MM.1S (cell line): Measurements from ENCODE around the gene SDCCAG8.

Source experiments
- DNase-seq: peaks from one replicate; pipeline ENCODE4 v3.0.0-alpha.2; 2015
- H2AFZ ChIP-seq: fragments of 300-600 bp; sonication (generic); 2 replicates; pipeline ENCODE4 v1.6.0; 2016; ENCODE audit warnings: antibody characterized with exemption, low read length
- H3F3A ChIP-seq: fragments of 300-600 bp; sonication (generic); 2 replicates; pipeline ENCODE4 v1.6.1; 2016; ENCODE audit warnings: mild to moderate bottlenecking, antibody characterized with exemption, low read length, moderate library complexity, mixed read lengths; ENCODE audit not compliant: insufficient read depth
- H3K27ac ChIP-seq: fragments of 300-600 bp; sonication (generic); 2 replicates; pipeline ENCODE4 v1.5.1; 2016; ENCODE audit warnings: mild to moderate bottlenecking, low read length
- H3K27me3 ChIP-seq: fragments of 300-600 bp; sonication (generic); replicated peaks from 2 replicates; pipeline ENCODE4 v1.6.0; 2016; ENCODE audit warnings: low read length; ENCODE audit not compliant: insufficient read depth
- H3K36me3 ChIP-seq: fragments of 300-600 bp; sonication (generic); replicated peaks from 2 replicates; pipeline ENCODE4 v1.6.1; 2016; ENCODE audit warnings: mild to moderate bottlenecking, low read length, mixed read lengths; ENCODE audit not compliant: insufficient read depth
- H3K4me1 ChIP-seq: fragments of 300-600 bp; sonication (generic); 2 replicates; pipeline ENCODE4 v1.6.1; 2016; ENCODE audit warnings: low read length, mixed read lengths
- H3K4me2 ChIP-seq: fragments of 300-600 bp; sonication (generic); 2 replicates; pipeline ENCODE4 v1.6.0; 2016; ENCODE audit warnings: low read depth, low read length
- H3K4me3 ChIP-seq: fragments of 300-600 bp; sonication (generic); 2 replicates; pipeline ENCODE4 v1.5.1; 2016; ENCODE audit warnings: low read length, mixed read lengths
- H3K79me2 ChIP-seq: fragments of 300-600 bp; sonication (generic); 2 replicates; pipeline ENCODE4 v1.6.1; 2016; ENCODE audit warnings: mixed run types, low read length, mixed read lengths
- H3K9ac ChIP-seq: fragments of 300-600 bp; sonication (generic); 2 replicates; pipeline ENCODE4 v1.6.1; 2016; ENCODE audit warnings: low read length, mixed read lengths
- H3K9me2 ChIP-seq: fragments of 300-600 bp; sonication (generic); replicated peaks from 2 replicates; pipeline ENCODE4 v1.6.1; 2016; ENCODE audit warnings: mild to moderate bottlenecking, low read length, mixed read lengths; ENCODE audit not compliant: insufficient read depth
- H3K9me3 ChIP-seq: fragments of 300-600 bp; sonication (generic); replicated peaks from 2 replicates; pipeline ENCODE4 v1.6.1; 2016; ENCODE audit warnings: mild to moderate bottlenecking, low read length, mixed read lengths; ENCODE audit not compliant: insufficient read depth
- H4K20me1 ChIP-seq: fragments of 300-600 bp; sonication (generic); 2 replicates; pipeline ENCODE4 v1.6.1; 2016; ENCODE audit warnings: mild to moderate bottlenecking, low read length, moderate library complexity, mixed read lengths; ENCODE audit not compliant: insufficient read depth
- CTCF ChIP-seq: fragments of 300-600 bp; sonication (generic); IDR thresholded peaks from 2 replicates; pipeline ENCODE4 v1.5.1; 2016; ENCODE audit warnings: antibody characterized with exemption, low read length, mixed read lengths
- EZH2 ChIP-seq: fragments of 300-600 bp; sonication (generic); optimal IDR thresholded peaks from 2 replicates; pipeline ENCODE3; 2017; ENCODE audit warnings: low read depth, mild to moderate bottlenecking, antibody characterized with exemption, low read length, mixed read lengths
- EZH2phosphoT487 ChIP-seq: fragments of 300-600 bp; sonication (generic); IDR thresholded peaks from 2 replicates; pipeline ENCODE4 v1.6.1; 2018; ENCODE audit warnings: antibody characterized with exemption, low read length

SDCCAG8 gene

GRCh38 chr1:243260221-243260880 is 4.5 kb downstream of the SDCCAG8 start:
- Histone ChIP-seq H3K27ac (no peak overlapping the region), H3K9me2 (no peaks in the 10 kb centered on the region), H3K4me3 (no peak overlapping the region), H3K36me3 (no peaks in the 10 kb centered on the region), H3K79me2 (peaks cover 40% of the 10 kb centered on the region), H3K27me3 (no peaks in the 10 kb centered on the region), H3K4me2 (no peak overlapping the region), H3K9ac (no peak overlapping the region), H2AFZ (no peak overlapping the region), H4K20me1 (no peaks in the 10 kb centered on the region), H3K4me1 (peaks cover 8% of the 10 kb centered on the region), H3K9me3 (no peaks in the 10 kb centered on the region), H3F3A (peaks cover 11% of the 10 kb centered on the region)
- no peak for DNase-seq
- TF ChIP-seq EZH2 (no peak), EZH2phosphoT487 (no peak), CTCF (no peak)

GRCh38 chr1:243261390-243261789 is 5.5 kb downstream of the SDCCAG8 start:
- no peak overlapping the region for H2AFZ ChIP-seq
- no peaks in the 10 kb centered on the region for H3K9me2 ChIP-seq
- H3K4me1 ChIP-seq = peaks cover 8% of the 10 kb centered on the region
- no peaks in the 10 kb centered on the region for H3K9me3 ChIP-seq
- H3K4me3 ChIP-seq = no peak overlapping the region
- no peak for TF ChIP-seq EZH2phosphoT487
- no peaks in the 10 kb centered on the region for H3K27me3 ChIP-seq
- H3K79me2 ChIP-seq = peaks cover 36% of the 10 kb centered on the region
- H3K4me2 ChIP-seq = no peak overlapping the region
- no peak for DNase-seq
- H3K36me3 ChIP-seq = no peaks in the 10 kb centered on the region
- H3K27ac ChIP-seq = no peak overlapping the region
- H4K20me1 ChIP-seq = no peaks in the 10 kb centered on the region
- no peak overlapping the region for H3K9ac ChIP-seq
- H3F3A ChIP-seq = 0 out of 2 replicates have a peak, but pooled peaks cover 5% of the 10 kb centered on the region

GRCh38 chr1:243264717-243265116 is 8.9 kb downstream of the SDCCAG8 start:
- H3K9ac ChIP-seq = no peak overlapping the region
- no peaks in the 10 kb centered on the region for H3K9me3 ChIP-seq
- no peaks in the 10 kb centered on the region for H3F3A ChIP-seq
- TF ChIP-seq EZH2 (no peak), EZH2phosphoT487 (no peak)
- no peaks in the 10 kb centered on the region for H3K27me3 ChIP-seq
- H3K36me3 ChIP-seq = no peaks in the 10 kb centered on the region
- no peak overlapping the region for H2AFZ ChIP-seq
- H3K4me3 ChIP-seq = no peak overlapping the region
- H3K79me2 ChIP-seq = peaks cover 11% of the 10 kb centered on the region; the same call in 1 of the 2 replicates
- H3K4me2 ChIP-seq = no peak overlapping the region
- no peaks in the 10 kb centered on the region for H4K20me1 ChIP-seq
- H3K27ac ChIP-seq = no peak overlapping the region
- no peaks in the 10 kb centered on the region for H3K4me1 ChIP-seq
- H3K9me2 ChIP-seq = no peaks in the 10 kb centered on the region
- no peak for DNase-seq

GRCh38 chr1:243266231-243266630 is 10.4 kb downstream of the SDCCAG8 start:
- no peaks in the 10 kb centered on the region for H3K9me2 ChIP-seq
- H3K36me3 ChIP-seq = no peaks in the 10 kb centered on the region
- no peak overlapping the region for H3K9ac ChIP-seq
- H4K20me1 ChIP-seq = no peaks in the 10 kb centered on the region
- no peaks in the 10 kb centered on the region for H3K27me3 ChIP-seq
- H3K79me2 ChIP-seq = peaks cover 7% of the 10 kb centered on the region; the same call in 1 of the 2 replicates
- no peak for TF ChIP-seq EZH2
- no peak for TF ChIP-seq CTCF
- no peak for TF ChIP-seq EZH2phosphoT487
- DNase-seq = no peak
- H3K4me3 ChIP-seq = no peak overlapping the region
- H3K4me2 ChIP-seq = no peak overlapping the region
- H3K4me1 ChIP-seq = no peaks in the 10 kb centered on the region
- H3K9me3 ChIP-seq = no peaks in the 10 kb centered on the region
- no peak overlapping the region for H3K27ac ChIP-seq
- no peak overlapping the region for H2AFZ ChIP-seq
- no peaks in the 10 kb centered on the region for H3F3A ChIP-seq
